Natural killer cell (primary cell): ENCODE data around the gene MAD1L1. TPM values are rescaled to one million over a fixed set of nuclear protein-coding genes. Genes with fewer than 3 reads are reported as not detected.

Experiments used
- ATAC-seq, 3 donors: fragments of 150-1000 bp in 2 of 3; fragments of 200-7000 bp in 1 of 3; cut with Tn5 transposase; 1 replicate in 1 of 3; 2 replicates in 2 of 3; pipeline ENCODE4 v1.10.0; 2021; ENCODE audit warnings: mild to moderate bottlenecking in 2 of 3, moderate library complexity in 2 of 3
- DNase-seq, 2 donors: peaks; one replicate each; pipeline versions ENCODE4 v3.0.0 to v3.0.0-alpha.2; 2013 to 2021; ENCODE audit warnings: mixed read lengths in 1 of 2
- H3K27ac ChIP-seq: one replicate; pipeline ENCODE4 v1.5.1; 2013; ENCODE audit warnings: mild to moderate bottlenecking, low read length
- H3K27me3 ChIP-seq: one replicate; pipeline ENCODE4 v1.6.1; 2013; ENCODE audit warnings: low read length; ENCODE audit not compliant: control insufficient read depth, insufficient read depth
- H3K36me3 ChIP-seq: one replicate; pipeline ENCODE4 v1.6.1; 2013; ENCODE audit warnings: low read length; ENCODE audit not compliant: control insufficient read depth, insufficient read depth
- H3K4me1 ChIP-seq: one replicate; pipeline ENCODE4 v1.6.1; 2013; ENCODE audit warnings: low read length; ENCODE audit not compliant: control insufficient read depth, insufficient read depth
- H3K4me3 ChIP-seq: one replicate; pipeline ENCODE4 v1.5.1; 2013; ENCODE audit warnings: low read length
- H3K9me3 ChIP-seq: one replicate; pipeline ENCODE4 v1.6.1; 2013; ENCODE audit warnings: low read length; ENCODE audit not compliant: control insufficient read depth, insufficient read depth
- H3K27ac Mint-ChIP-seq, 2 donors: one replicate each; pipeline ENCODE4 v1.8.0; 2022; ENCODE audit warnings: mild to moderate bottlenecking in 2 of 2, mixed read lengths in 2 of 2, moderate library complexity in 1 of 2
- H3K27me3 Mint-ChIP-seq, 2 donors: one replicate each; pipeline ENCODE4 v1.8.0; 2022; ENCODE audit warnings: low read depth in 2 of 2, mixed read lengths in 2 of 2
- H3K36me3 Mint-ChIP-seq: one replicate; pipeline ENCODE4 v1.8.0; 2022; ENCODE audit warnings: mixed read lengths
- H3K4me1 Mint-ChIP-seq, 2 donors: one replicate each; pipeline ENCODE4 v1.8.0; 2022; ENCODE audit warnings: mixed read lengths in 2 of 2
- H3K4me3 Mint-ChIP-seq: one replicate; pipeline ENCODE4 v1.8.0; 2022; ENCODE audit warnings: mild to moderate bottlenecking, moderate library complexity, mixed read lengths
- H3K9me3 Mint-ChIP-seq, 2 donors: one replicate each; pipeline ENCODE4 v1.8.0; 2022; ENCODE audit warnings: mixed read lengths in 2 of 2
- WGBS: methylation state at CpG from one replicate; pipeline ENCODE4 v1.1.7; 2013; ENCODE audit warnings: missing lambda C conversion rate; ENCODE audit not compliant: insufficient coverage; 5-methylcytosine and 5-hydroxymethylcytosine counted together
- intact Hi-C: fragments of 100-400 bp; cut with micrococcal nuclease; formaldehyde crosslinking; loops from one replicate; pipeline ENCODE4 v1.14.2; 2022
- total RNA-seq, 4 donors: library from RNA; stranded (reverse); fragments of 120-200 nt in 1 of 4; gene quantifications; one replicate each; pipeline versions ENCODE4 v1.2.3 to v1.2.4, GENCODE V29; 2013 to 2022
- TF ChIP-seq, protein P1 (sequence below): fragments of 200-600 bp; IDR thresholded peaks from one replicate; pipeline ENCODE4 v1.8.0; 2022; ENCODE audit warnings: antibody characterized with exemption

Gene MAD1L1
- total RNA-seq, 3 donors from 2014 or later (not counting 1 experiment from before 2014, with no cell fraction given): 53.6 to 81.2 (median 77.4) TPM

DNA sequence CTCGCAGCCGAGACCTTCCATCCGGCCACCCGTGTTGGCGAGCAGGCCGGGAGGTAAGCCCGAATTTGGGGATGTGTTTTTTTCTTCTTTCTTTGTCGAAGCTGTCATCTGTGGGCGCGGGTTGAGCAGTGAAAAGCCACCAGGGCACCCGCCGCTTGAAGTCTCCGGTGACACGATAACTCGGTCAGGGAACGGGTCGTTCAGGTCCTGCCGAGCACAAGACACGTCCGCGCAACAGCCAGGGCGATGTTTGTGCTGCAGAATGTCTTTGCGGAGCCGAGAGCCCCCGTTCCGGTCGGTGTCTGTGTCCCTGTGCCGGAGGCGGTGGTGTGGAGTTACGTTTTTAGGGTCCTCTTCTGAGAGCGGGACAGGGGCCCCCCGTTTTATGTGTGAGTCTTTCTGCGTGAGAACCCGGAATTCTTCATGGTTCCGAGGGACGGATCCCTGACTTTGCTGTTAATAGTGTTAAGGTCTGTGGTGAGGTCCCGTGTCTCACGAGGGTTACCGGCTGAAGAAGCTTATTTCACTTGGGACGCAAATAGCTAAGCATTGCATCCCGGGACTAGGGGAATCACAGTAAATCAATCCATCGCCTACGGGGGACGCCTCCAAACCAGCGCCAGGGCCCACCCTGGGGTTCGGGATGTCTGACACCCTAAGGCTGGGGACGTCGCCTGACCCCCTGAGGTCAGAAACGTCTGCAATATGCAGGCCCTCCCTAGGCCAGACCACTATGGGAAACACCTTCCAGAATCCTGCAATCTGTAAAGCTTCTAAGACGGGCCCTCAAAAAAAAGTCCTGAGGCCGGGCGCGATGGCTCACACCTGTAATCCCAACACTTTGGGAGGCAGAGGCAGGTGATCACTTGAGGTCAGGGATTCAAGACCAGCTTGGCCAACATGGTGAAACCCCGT, 463.2 kb downstream of the MAD1L1 start:
- Histone ChIP-seq H3K36me3 (no peaks in the 10 kb centered on the region), H3K4me1 (no peaks in the 10 kb centered on the region), H3K4me3 (no peak overlapping the region), H3K9me3 (no peaks in the 10 kb centered on the region), H3K27ac (no peak overlapping the region), H3K27me3 (no peaks in the 10 kb centered on the region)
- Mint-ChIP-seq H3K36me3 (no peaks in the 10 kb centered on the region), H3K4me1 (no peaks in the 10 kb centered on the region), H3K27ac (no peak overlapping the region), H3K9me3 (no peaks in the 10 kb centered on the region), H3K27me3 (peaks cover 0 to 11% of the 10 kb centered on the region in 2 donors), H3K4me3 (no peak overlapping the region)
- no peak for DNase-seq
- TF ChIP-seq, protein P1, sequence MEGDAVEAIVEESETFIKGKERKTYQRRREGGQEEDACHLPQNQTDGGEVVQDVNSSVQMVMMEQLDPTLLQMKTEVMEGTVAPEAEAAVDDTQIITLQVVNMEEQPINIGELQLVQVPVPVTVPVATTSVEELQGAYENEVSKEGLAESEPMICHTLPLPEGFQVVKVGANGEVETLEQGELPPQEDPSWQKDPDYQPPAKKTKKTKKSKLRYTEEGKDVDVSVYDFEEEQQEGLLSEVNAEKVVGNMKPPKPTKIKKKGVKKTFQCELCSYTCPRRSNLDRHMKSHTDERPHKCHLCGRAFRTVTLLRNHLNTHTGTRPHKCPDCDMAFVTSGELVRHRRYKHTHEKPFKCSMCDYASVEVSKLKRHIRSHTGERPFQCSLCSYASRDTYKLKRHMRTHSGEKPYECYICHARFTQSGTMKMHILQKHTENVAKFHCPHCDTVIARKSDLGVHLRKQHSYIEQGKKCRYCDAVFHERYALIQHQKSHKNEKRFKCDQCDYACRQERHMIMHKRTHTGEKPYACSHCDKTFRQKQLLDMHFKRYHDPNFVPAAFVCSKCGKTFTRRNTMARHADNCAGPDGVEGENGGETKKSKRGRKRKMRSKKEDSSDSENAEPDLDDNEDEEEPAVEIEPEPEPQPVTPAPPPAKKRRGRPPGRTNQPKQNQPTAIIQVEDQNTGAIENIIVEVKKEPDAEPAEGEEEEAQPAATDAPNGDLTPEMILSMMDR: no peak
- WGBS: 93% methylated on average over 54 of the region's 54 CpGs
- ATAC-seq: no peak
- intact Hi-C loops: no loop called here

DNA sequence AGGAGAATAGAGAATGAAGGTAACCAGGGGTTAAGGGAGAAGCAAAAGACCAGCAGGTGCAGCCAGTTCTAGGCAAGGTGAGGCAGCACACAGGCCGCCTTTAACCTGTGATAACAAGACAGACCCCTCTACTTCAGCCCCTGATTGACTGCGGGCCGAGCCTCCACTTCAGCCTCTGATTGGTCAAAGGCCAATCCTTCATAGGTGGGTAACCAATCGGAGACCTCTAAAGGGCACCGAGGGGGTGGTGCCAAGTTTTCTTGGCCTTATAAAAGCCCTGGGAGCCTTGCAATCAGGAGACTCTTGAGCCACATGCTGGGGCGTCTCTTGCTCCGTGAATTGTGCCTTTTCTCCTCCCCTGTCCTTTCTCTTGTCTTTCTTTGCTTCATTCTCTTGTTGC, 463.9 kb downstream of the MAD1L1 start:
- H3K4me3 Mint-ChIP-seq: no peak overlapping the region
- no peaks in the 10 kb centered on the region for H3K9me3 ChIP-seq
- no peaks in the 10 kb centered on the region for H3K4me1 ChIP-seq
- no peaks in the 10 kb centered on the region for H3K4me1 Mint-ChIP-seq
- H3K27me3 Mint-ChIP-seq: peaks cover 0 to 7% of the 10 kb centered on the region in 2 donors
- intact Hi-C loops: no loop called here
- 94% methylated on average over 7 of the region's 7 CpGs for WGBS
- no peak overlapping the region for H3K27ac Mint-ChIP-seq
- no peaks in the 10 kb centered on the region for H3K9me3 Mint-ChIP-seq
- no peak for ATAC-seq
- no peaks in the 10 kb centered on the region for H3K36me3 ChIP-seq
- TF ChIP-seq, protein P1: no peak
- no peaks in the 10 kb centered on the region for H3K36me3 Mint-ChIP-seq
- H3K27me3 ChIP-seq: no peaks in the 10 kb centered on the region
- H3K4me3 ChIP-seq: no peak overlapping the region
- DNase-seq: no peak
- no peak overlapping the region for H3K27ac ChIP-seq

DNA sequence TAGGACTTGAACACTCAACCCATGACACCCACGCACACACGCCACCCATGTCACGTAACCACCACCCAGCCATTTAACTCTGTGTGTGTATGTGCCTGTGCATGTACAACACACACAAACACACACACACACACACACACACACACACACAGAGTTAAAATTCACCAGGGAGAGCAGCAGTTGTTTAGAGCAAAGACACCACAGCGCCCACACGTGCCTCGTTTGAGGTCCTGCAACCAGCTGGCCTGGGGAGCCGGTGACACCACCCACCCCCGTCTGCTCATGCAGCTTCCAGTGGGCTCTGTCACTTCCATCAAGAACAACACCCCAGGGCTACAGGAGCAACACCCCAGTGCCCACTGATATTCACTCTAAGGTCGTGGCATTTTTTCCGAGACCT, 465.2 kb downstream of the MAD1L1 start:
- intact Hi-C loops: no loop called here
- no peaks in the 10 kb centered on the region for H3K36me3 ChIP-seq
- Mint-ChIP-seq H3K4me1 (no peaks in the 10 kb centered on the region), H3K27me3 (peaks cover 0 to 7% of the 10 kb centered on the region in 2 donors), H3K4me3 (no peak overlapping the region), H3K36me3 (no peaks in the 10 kb centered on the region), H3K9me3 (no peaks in the 10 kb centered on the region), H3K27ac (no peak overlapping the region)
- H3K27ac ChIP-seq: no peak overlapping the region
- ATAC-seq (no peak), DNase-seq (no peak)
- H3K4me1 ChIP-seq: no peaks in the 10 kb centered on the region
- no peaks in the 10 kb centered on the region for H3K27me3 ChIP-seq
- no peak overlapping the region for H3K4me3 ChIP-seq
- peaks cover 11% of the 10 kb centered on the region for H3K9me3 ChIP-seq
- TF ChIP-seq, protein P1: no peak
- 60% methylated on average over 8 of the region's 10 CpGs for WGBS

Other genes with a start within 250 kb of the MAD1L1 start
- gene MRM2, start 9.3 kb upstream of the MAD1L1 start, total RNA-seq: 10 to 100 TPM in 2 of 3 donors, 1 to 10 TPM in 1; 7.9 to 12.0 (median 10.0) TPM
- 10 to 100 TPM; 17.9 to 19.2 (median 18.2) TPM for gene NUDT1, start 9.3 kb upstream of the MAD1L1 start, total RNA-seq
- 10 to 100 TPM in 2 of 3 donors, 1 to 10 TPM in 1; 8.3 to 15.7 (median 12.6) TPM for gene SNX8, start 81.5 kb upstream of the MAD1L1 start, total RNA-seq
- 100 to 1,000 TPM; 194 to 219 (median 197) TPM for gene EIF3B, start 121.9 kb upstream of the MAD1L1 start, total RNA-seq
- 100 to 1,000 TPM; 102 to 159 (median 124) TPM for gene CHST12, start 170.7 kb upstream of the MAD1L1 start, total RNA-seq
- gene GRIFIN, start 243.5 kb upstream of the MAD1L1 start, total RNA-seq: not detected